DOHH2 (cell line): ENCODE results near the gene KRTAP5-1.

Experiments used
- EZH2phosphoT487 ChIP-seq: fragments of 200-600 bp; sonication (generic); IDR thresholded peaks from 2 replicates; pipeline ENCODE4 v1.6.1; 2017; ENCODE audit warnings: borderline replicate concordance, mild to moderate bottlenecking, antibody characterized with exemption, low read length, moderate library complexity, mixed read lengths
- TF ChIP-seq, protein P1 (sequence below): fragments of 200-600 bp; sonication (generic); IDR thresholded peaks from one replicate; pipeline ENCODE4 v1.5.1; 2014; ENCODE audit warnings: antibody characterized with exemption, mild to moderate bottlenecking, low read depth, low read length; ENCODE audit not compliant: poor library complexity, severe bottlenecking

DNA sequence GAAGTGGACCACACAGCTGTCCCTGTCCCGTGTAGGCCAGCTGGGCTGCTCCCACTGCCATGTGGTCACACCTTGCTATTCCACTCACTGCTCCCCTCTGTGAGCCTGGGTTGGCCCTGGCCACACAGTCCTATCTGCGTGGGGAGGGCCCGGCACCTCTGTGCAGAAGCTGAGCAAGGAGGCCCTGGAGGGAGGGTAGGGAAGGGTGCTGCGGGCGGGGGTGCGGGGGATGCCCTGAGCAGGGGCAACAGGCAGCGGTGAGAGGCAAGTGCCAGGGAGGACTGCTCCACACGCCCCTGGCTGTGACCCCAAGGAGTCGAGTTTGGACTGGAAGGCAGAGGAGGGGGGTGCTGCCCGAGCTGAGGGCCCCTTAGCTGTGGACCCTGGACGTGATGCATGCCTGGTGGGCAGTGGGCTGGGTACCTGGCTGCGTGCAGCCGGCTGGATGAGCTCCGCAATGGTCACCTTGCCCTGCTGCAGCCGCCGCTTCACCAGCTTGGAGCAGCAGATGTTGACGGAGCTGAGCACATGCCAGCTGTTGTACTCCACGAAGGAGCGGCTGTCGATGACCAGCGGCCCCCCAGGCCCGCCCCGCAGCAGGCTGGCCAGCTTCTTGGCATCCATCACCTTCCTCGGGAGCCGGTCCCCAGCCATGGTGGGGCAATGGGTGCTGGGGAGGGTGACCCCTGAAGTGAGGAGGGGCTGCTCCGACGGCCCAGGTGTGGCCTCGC, 19.7 kb downstream of the KRTAP5-1 start:
- TF ChIP-seq, protein P1, sequence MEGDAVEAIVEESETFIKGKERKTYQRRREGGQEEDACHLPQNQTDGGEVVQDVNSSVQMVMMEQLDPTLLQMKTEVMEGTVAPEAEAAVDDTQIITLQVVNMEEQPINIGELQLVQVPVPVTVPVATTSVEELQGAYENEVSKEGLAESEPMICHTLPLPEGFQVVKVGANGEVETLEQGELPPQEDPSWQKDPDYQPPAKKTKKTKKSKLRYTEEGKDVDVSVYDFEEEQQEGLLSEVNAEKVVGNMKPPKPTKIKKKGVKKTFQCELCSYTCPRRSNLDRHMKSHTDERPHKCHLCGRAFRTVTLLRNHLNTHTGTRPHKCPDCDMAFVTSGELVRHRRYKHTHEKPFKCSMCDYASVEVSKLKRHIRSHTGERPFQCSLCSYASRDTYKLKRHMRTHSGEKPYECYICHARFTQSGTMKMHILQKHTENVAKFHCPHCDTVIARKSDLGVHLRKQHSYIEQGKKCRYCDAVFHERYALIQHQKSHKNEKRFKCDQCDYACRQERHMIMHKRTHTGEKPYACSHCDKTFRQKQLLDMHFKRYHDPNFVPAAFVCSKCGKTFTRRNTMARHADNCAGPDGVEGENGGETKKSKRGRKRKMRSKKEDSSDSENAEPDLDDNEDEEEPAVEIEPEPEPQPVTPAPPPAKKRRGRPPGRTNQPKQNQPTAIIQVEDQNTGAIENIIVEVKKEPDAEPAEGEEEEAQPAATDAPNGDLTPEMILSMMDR, result no peak
- no peak for TF ChIP-seq EZH2phosphoT487
